Adrenal gland (tissue), 5 donors: ENCODE measurements around the gene HAT1.

ENCODE experiments used
- POLR2A ChIP-seq, 2 donors: fragments of 450-650 bp; IDR thresholded peaks; one replicate each; pipeline ENCODE4 v1.6.1; 2017; ENCODE audit warnings: antibody characterized with exemption in 2 of 2, mild to moderate bottlenecking in 2 of 2, moderate library complexity in 1 of 2
- TF ChIP-seq, protein P1 (sequence below), 6 experiments: fragments of 450-650 bp in 4 of 6; fragments of 200-600 bp in 2 of 6; sonication (generic) in 1 of 6; IDR thresholded peaks; 1 replicate in 5 of 6; 2 replicates in 1 of 6; pipeline versions ENCODE4 v1.5.1 to v1.8.0; 2016 to 2021; ENCODE audit warnings: antibody characterized with exemption in 6 of 6, mild to moderate bottlenecking in 2 of 6, moderate library complexity in 1 of 6
- donor health status: DM: no; HTN: no; CAD: no.

DNA sequence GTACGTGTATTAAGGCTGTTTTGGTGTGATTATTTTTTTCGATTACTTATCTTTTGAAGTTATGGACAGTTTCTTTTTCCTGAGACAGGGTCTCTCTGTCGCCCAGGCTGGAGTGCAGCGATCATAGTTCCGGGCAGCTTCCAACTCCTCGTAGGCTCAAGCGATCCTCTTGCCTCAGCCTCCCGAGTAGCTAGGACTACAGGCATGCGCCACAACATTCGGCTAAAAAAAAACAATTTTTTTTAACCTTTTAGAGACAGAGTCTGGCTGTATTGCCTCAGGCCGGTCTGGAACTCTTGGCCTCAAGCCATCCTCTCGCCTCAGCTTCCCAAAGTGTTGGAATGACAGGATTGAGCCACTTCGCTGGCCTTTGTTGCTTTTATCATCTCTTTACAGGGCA, 945 bp downstream of the HAT1 start:
- TF ChIP-seq, protein P1, sequence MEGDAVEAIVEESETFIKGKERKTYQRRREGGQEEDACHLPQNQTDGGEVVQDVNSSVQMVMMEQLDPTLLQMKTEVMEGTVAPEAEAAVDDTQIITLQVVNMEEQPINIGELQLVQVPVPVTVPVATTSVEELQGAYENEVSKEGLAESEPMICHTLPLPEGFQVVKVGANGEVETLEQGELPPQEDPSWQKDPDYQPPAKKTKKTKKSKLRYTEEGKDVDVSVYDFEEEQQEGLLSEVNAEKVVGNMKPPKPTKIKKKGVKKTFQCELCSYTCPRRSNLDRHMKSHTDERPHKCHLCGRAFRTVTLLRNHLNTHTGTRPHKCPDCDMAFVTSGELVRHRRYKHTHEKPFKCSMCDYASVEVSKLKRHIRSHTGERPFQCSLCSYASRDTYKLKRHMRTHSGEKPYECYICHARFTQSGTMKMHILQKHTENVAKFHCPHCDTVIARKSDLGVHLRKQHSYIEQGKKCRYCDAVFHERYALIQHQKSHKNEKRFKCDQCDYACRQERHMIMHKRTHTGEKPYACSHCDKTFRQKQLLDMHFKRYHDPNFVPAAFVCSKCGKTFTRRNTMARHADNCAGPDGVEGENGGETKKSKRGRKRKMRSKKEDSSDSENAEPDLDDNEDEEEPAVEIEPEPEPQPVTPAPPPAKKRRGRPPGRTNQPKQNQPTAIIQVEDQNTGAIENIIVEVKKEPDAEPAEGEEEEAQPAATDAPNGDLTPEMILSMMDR (IDR thresholded peaks at IDR 0.05), result no peak
- TF ChIP-seq POLR2A (IDR thresholded peaks at IDR 0.05), result no peak
